Erythroblast (primary cell): Measurements from ENCODE around the gene SMIM17.

ENCODE experiments used
- GATA1 ChIP-seq: IDR thresholded peaks from 2 replicates; pipeline ENCODE4 v1.6.1; 2011; ENCODE audit warnings: low read depth, mild to moderate bottlenecking, control low read depth, low read length, moderate library complexity
- POLR2A ChIP-seq: IDR thresholded peaks from 2 replicates; pipeline ENCODE4 v1.6.1; 2011; ENCODE audit warnings: mild to moderate bottlenecking, low read length

DNA sequence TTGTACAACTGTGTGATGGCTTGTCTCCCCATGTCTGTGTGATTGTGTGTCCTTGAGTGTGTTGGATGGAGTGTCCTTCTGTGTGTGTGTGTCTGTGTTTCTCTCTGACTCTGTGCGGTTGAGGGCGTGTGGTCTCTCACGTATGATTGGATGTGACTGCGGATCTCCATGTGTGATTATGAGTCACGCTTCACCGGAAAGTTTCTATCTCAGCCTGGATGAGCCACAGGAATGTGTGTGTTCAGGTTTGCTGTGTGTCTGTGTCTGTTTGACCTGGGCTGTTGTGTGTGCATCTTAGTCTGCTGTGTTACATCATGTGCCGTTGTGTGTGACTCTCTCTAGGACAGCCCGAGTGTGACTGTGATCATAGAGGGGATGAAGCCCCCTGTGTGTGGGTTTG lies 44.1 kb downstream of the SMIM17 start:
- TF ChIP-seq POLR2A = no peak
- no peak for TF ChIP-seq GATA1
